HepG2 (cell line): ENCODE measurements around the gene DENND4B. TPM values are rescaled to one million over a fixed set of nuclear protein-coding genes. Genes with fewer than 3 reads are reported as not detected.
A peak's percentile ranks its signal among the peaks of the same experiment; 100 is the strongest.

Experiments
- ATF7-NPFF ChIP-seq: sonication (generic); formaldehyde crosslinking; IDR thresholded peaks from 2 replicates; pipeline ENCODE4 v1.8.1; 2023; ENCODE audit warnings: mild to moderate bottlenecking, low read depth, missing genetic modification reagents, moderate library complexity
- CBX1 ChIP-seq: IDR thresholded peaks from one replicate; pipeline ENCODE4 v1.6.1; 2016; ENCODE audit warnings: antibody characterized with exemption, low read depth
- EEA1 ChIP-seq: sonication (generic); formaldehyde crosslinking; IDR thresholded peaks from 2 replicates; pipeline ENCODE4 v1.5.1; 2020; ENCODE audit warnings: mild to moderate bottlenecking, missing genetic modification reagents, borderline replicate concordance
- ELF1 ChIP-seq: sonication (generic); formaldehyde crosslinking; IDR thresholded peaks from 2 replicates; pipeline ENCODE4 v1.4.0; 2020; ENCODE audit warnings: missing genetic modification reagents
- HDAC2 ChIP-seq: sonication (generic); formaldehyde crosslinking; IDR thresholded peaks from 2 replicates; pipeline ENCODE4 v1.4.0; 2020; ENCODE audit warnings: missing genetic modification reagents
- KAT7 ChIP-seq: IDR thresholded peaks from 2 replicates; pipeline ENCODE4 v1.6.1; 2018; ENCODE audit warnings: borderline replicate concordance, missing compliant biosample characterization
- MEIS2 ChIP-seq: sonication (generic); formaldehyde crosslinking; IDR thresholded peaks from 2 replicates; pipeline ENCODE4 v1.9.0; 2021; ENCODE audit warnings: mild to moderate bottlenecking, missing genetic modification reagents
- MTERF4 ChIP-seq: sonication (generic); formaldehyde crosslinking; IDR thresholded peaks from 2 replicates; pipeline ENCODE4 v1.8.0; 2023; ENCODE audit warnings: mild to moderate bottlenecking, missing genetic modification reagents
- MXD4 ChIP-seq: IDR thresholded peaks from 2 replicates; pipeline ENCODE4 v1.6.1; 2016; ENCODE audit warnings: mild to moderate bottlenecking, missing biosample characterization, missing genetic modification reagents
- NBN ChIP-seq: fragments of 450-650 bp; conservative IDR thresholded peaks from 2 replicates; pipeline ENCODE4 v1.6.1; 2017
- RELA ChIP-seq: sonication (generic); formaldehyde crosslinking; IDR thresholded peaks from 2 replicates; pipeline ENCODE4 v1.4.0; 2020; ENCODE audit warnings: missing genetic modification reagents
- SAP130 ChIP-seq: IDR thresholded peaks from 2 replicates; pipeline ENCODE4 v1.6.1; 2016; ENCODE audit warnings: low read depth
- SP4 ChIP-seq: sonication (generic); formaldehyde crosslinking; IDR thresholded peaks from 2 replicates; pipeline ENCODE4 v1.8.1; 2023; ENCODE audit warnings: mild to moderate bottlenecking, missing genetic modification reagents
- TFDP2 ChIP-seq: sonication (generic); formaldehyde crosslinking; IDR thresholded peaks from 2 replicates; pipeline ENCODE4 v1.4.0; 2020; ENCODE audit warnings: missing genetic modification reagents
- THAP9 ChIP-seq: sonication (generic); formaldehyde crosslinking; IDR thresholded peaks from 2 replicates; pipeline ENCODE4; 2020; ENCODE audit warnings: missing genetic modification reagents, mild to moderate bottlenecking, borderline replicate concordance
- YEATS4 ChIP-seq: sonication (generic); formaldehyde crosslinking; IDR thresholded peaks from 2 replicates; pipeline ENCODE4 v1.4.0; 2020; ENCODE audit warnings: missing genetic modification reagents, borderline replicate concordance
- ZC3H13 ChIP-seq: sonication (generic); formaldehyde crosslinking; IDR thresholded peaks from 2 replicates; pipeline ENCODE4 v1.8.1; 2023; ENCODE audit warnings: mild to moderate bottlenecking, missing genetic modification reagents, moderate library complexity
- ZNF367 ChIP-seq: sonication (generic); formaldehyde crosslinking; IDR thresholded peaks from 2 replicates; pipeline ENCODE4 v1.4.0; 2020; ENCODE audit warnings: missing genetic modification reagents, borderline replicate concordance
- ZNF740 ChIP-seq: sonication (generic); formaldehyde crosslinking; IDR thresholded peaks from 2 replicates; pipeline ENCODE4 v1.4.0; 2020; ENCODE audit warnings: missing genetic modification reagents
- ZNF790 ChIP-seq: sonication (generic); formaldehyde crosslinking; IDR thresholded peaks from 2 replicates; pipeline ENCODE4 v1.8.0; 2022; ENCODE audit warnings: missing genetic modification reagents, mild to moderate bottlenecking, borderline replicate concordance
- polyA plus RNA-seq, 8 experiments: library from polyadenylated mRNA; depleted of rRNA in 3 of 8; stranded (reverse) in 7 of 8; unstranded in 1 of 8; fragments of >200 nt; fragmentation: Illumina TruSeq in 4 of 8; extraction: Trizol in 4 of 8; gene quantifications; 2 replicates each; pipeline versions ENCODE4 v1.2.1 to v1.2.3, GENCODE V29; 2011 to 2016; ENCODE audit warnings: low read depth in 4 of 8, missing spikeins in 1 of 8, mixed read lengths in 1 of 8; ENCODE audit not compliant: insufficient read depth in 1 of 8
- total RNA-seq, 5 experiments: library from RNA; depleted of rRNA; stranded (reverse); fragments of >200 nt; fragmentation: Illumina TruSeq; extraction: Trizol; gene quantifications; 2 replicates each; pipeline ENCODE4 v1.2.3, GENCODE V29; 2016; ENCODE audit warnings: low read depth in 1 of 5

DENND4B gene
- total and polyA plus RNA-seq, 2 of the 13 experiments (the other 11 are each of a cell fraction or from before 2014, with no cell fraction given) = 15.1 to 20.3 TPM

GRCh38 chr1:153963030-153963849, 16.7 kb upstream of the DENND4B start, which contains the start of gene SLC39A1 (continued):
- no peak for TF ChIP-seq ZNF367
- TF ChIP-seq KAT7 (CRISPR knock-in tag) = no peak
- TF ChIP-seq SAP130 (CRISPR knock-in tag) = peak; percentile 57
- TF ChIP-seq YEATS4 = peak; percentile 91
- TF ChIP-seq MEIS2 (CRISPR knock-in tag) = peak; percentile 51; the same call in 1 of the 2 replicates
- TF ChIP-seq ZC3H13 = no peak
- peak; percentile 19; the same call in 1 of the 2 replicates for TF ChIP-seq EEA1 (CRISPR knock-in tag)
- peak; percentile 74; the same call in 1 of the 2 replicates for TF ChIP-seq MTERF4 (CRISPR knock-in tag)
- TF ChIP-seq MXD4 (CRISPR knock-in tag) = peak; percentile 62
- no peak for TF ChIP-seq RELA (CRISPR knock-in tag)
- TF ChIP-seq ATF7-NPFF (CRISPR knock-in tag) = peak; percentile 78; the same call in 1 of the 2 replicates
- TF ChIP-seq SP4 (CRISPR knock-in tag) = peak; percentile 59; the same call in 1 of the 2 replicates
- peak; percentile 70 for TF ChIP-seq ELF1 (CRISPR knock-in tag)
- peak; percentile 36; the same call in 1 of the 2 replicates for TF ChIP-seq ZNF740 (CRISPR knock-in tag)
- TF ChIP-seq NBN = no peak
- TF ChIP-seq THAP9 (CRISPR knock-in tag) = peak; percentile 23
- TF ChIP-seq ZNF790 (CRISPR knock-in tag) = 0 out of 2 replicates have a peak, but pooled peaks have one; percentile 31
- no peak for TF ChIP-seq CBX1
- peak; percentile 46 for TF ChIP-seq TFDP2 (CRISPR knock-in tag)
- peak; percentile 14; the same call in 1 of the 2 replicates for TF ChIP-seq HDAC2 (CRISPR knock-in tag)
